PC-3 (cell line): ENCODE data around the gene UNC13D. TPM values are rescaled to one million over a fixed set of nuclear protein-coding genes. Genes with fewer than 3 reads are reported as not detected.

Experiments used
- ATAC-seq: fragments of 200-7000 bp; cut with Tn5 transposase; 2 replicates; pipeline ENCODE4 v1.9.1; 2020; ENCODE audit warnings: mild to moderate bottlenecking, moderate library complexity
- BruUV-seq: library from RNA; stranded (reverse); fragments of 400-500 nt; replicated peaks from 2 replicates; lab custom pipeline; 2021; lab: Mats Ljungman, UMichigan
- CTCF ChIA-PET: fragments of 300-600 bp; sonication (Branson Sonifier 250); formaldehyde crosslinking; loops from one replicate; lab custom pipeline; 2022; ENCODE audit warnings: antibody characterized with exemption; lab: Charles Lee
- POLR2A ChIA-PET: fragments of 300-600 bp; sonication (Branson Sonifier 250); formaldehyde crosslinking; loops from one replicate; lab custom pipeline; 2022; ENCODE audit warnings: antibody characterized with exemption; ENCODE audit not compliant: unreplicated experiment; lab: Charles Lee
- DNase-seq: peaks from one replicate; pipeline ENCODE4 v3.0.0-alpha.2; 2015
- H2AFZ ChIP-seq: fragments of 300-600 bp; sonication (generic); 2 replicates; pipeline ENCODE4 v1.6.0; 2016; ENCODE audit warnings: antibody characterized with exemption, low read length
- H3F3A ChIP-seq: fragments of 300-600 bp; sonication (generic); one replicate; pipeline ENCODE4 v1.6.0; 2017; ENCODE audit warnings: antibody characterized with exemption, low read length, control low read depth, mild to moderate bottlenecking; ENCODE audit not compliant: unreplicated experiment
- H3K27ac ChIP-seq: fragments of 300-600 bp; sonication (generic); 2 replicates; pipeline ENCODE4 v1.5.1; 2016; ENCODE audit warnings: mild to moderate bottlenecking, low read length
- H3K27me3 ChIP-seq: fragments of 300-600 bp; sonication (generic); 2 replicates; pipeline ENCODE4 v1.6.1; 2016; ENCODE audit warnings: low read length, mixed read lengths
- H3K36me3 ChIP-seq: fragments of 300-600 bp; sonication (generic); 2 replicates; pipeline ENCODE4 v1.6.1; 2016; ENCODE audit warnings: low read depth, mixed run types, low read length, mixed read lengths
- H3K4me1 ChIP-seq: fragments of 300-600 bp; sonication (generic); 2 replicates; pipeline ENCODE4 v1.5.1; 2016; ENCODE audit warnings: low read length; ENCODE audit not compliant: insufficient read depth
- H3K4me2 ChIP-seq: fragments of 300-600 bp; sonication (generic); 2 replicates; pipeline ENCODE4 v1.6.0; 2016; ENCODE audit warnings: low read length
- H3K4me3 ChIP-seq: fragments of 300-600 bp; sonication (generic); 2 replicates; pipeline ENCODE4 v1.5.1; 2016; ENCODE audit warnings: mild to moderate bottlenecking, low read length, mixed read lengths
- H3K79me2 ChIP-seq: fragments of 300-600 bp; sonication (generic); 2 replicates; pipeline ENCODE4 v1.6.1; 2017; ENCODE audit warnings: low read length, mixed read lengths
- H3K9ac ChIP-seq: fragments of 300-600 bp; sonication (generic); 2 replicates; pipeline ENCODE4 v1.6.0; 2016; ENCODE audit warnings: mild to moderate bottlenecking, low read length
- H3K9me2 ChIP-seq: fragments of 300-600 bp; sonication (generic); replicated peaks from 2 replicates; pipeline ENCODE4 v1.6.1; 2016; ENCODE audit warnings: mixed run types, low read length, mixed read lengths
- H3K9me3 ChIP-seq: fragments of 300-600 bp; sonication (generic); 2 replicates; pipeline ENCODE4 v1.6.1; 2016; ENCODE audit warnings: low read length, mixed read lengths
- H4K20me1 ChIP-seq: fragments of 300-600 bp; sonication (generic); 2 replicates; pipeline ENCODE4 v1.6.1; 2016; ENCODE audit warnings: low read length, mixed read lengths
- EZH2 ChIP-seq: fragments of 300-600 bp; sonication (generic); IDR thresholded peaks from one replicate; pipeline ENCODE4 v1.6.1; 2017; ENCODE audit warnings: antibody characterized with exemption, mild to moderate bottlenecking, low read length; ENCODE audit not compliant: unreplicated experiment
- EZH2phosphoT487 ChIP-seq: fragments of 300-600 bp; sonication (generic); IDR thresholded peaks from 2 replicates; pipeline ENCODE4 v1.6.1; 2018; ENCODE audit warnings: mild to moderate bottlenecking, antibody characterized with exemption, low read length, borderline replicate concordance
- intact Hi-C: fragments of 100-400 bp; cut with micrococcal nuclease; formaldehyde crosslinking; loops from 2 replicates; pipeline ENCODE4 v1.9.0; 2023
- total RNA-seq: library from RNA; depleted of rRNA; stranded (reverse); fragments of >200 nt; gene quantifications from 2 replicates; pipeline ENCODE4 v1.2.3, GENCODE V29; 2014
- TF ChIP-seq, protein P1 (sequence below): fragments of 300-600 bp; sonication (generic); conservative IDR thresholded peaks from 2 replicates; pipeline ENCODE4 v1.5.1; 2017; ENCODE audit warnings: antibody characterized with exemption, low read depth, mild to moderate bottlenecking, low read length

Gene UNC13D
- total RNA-seq, 1 experiment from 2014 or later, result 43.9 TPM

DNA sequence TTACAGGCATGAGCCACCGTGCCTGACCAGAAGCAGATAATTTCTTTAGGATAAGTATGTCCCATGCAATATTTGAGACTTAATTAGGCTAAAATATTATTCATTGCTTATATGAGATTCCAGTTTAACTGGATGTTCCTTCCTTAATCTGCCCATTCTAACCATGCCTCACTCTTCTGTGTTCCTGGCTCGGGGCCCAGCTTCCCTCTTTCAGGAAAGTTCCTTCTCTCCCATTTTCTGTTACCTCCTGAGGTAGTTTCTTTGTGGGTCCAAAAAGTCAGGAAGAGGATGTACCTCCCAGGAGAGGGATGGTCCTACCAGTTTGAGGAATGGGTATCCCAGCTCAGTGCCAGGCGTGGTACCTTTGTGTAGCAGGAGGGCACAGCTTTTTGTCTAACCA, 36.3 kb downstream of the UNC13D start:
- Histone ChIP-seq H3K4me1 (no peaks in the 10 kb centered on the region), H3K9ac (no peak overlapping the region), H3K27me3 (no peaks in the 10 kb centered on the region), H3K36me3 (no peaks in the 10 kb centered on the region), H2AFZ (no peak overlapping the region), H3K4me3 (no peak overlapping the region), H3K4me2 (no peak overlapping the region), H3K27ac (no peak overlapping the region), H3K79me2 (no peaks in the 10 kb centered on the region), H4K20me1 (no peaks in the 10 kb centered on the region), H3K9me3 (no peaks in the 10 kb centered on the region), H3F3A (no peaks in the 10 kb centered on the region), H3K9me2 (no peaks in the 10 kb centered on the region)
- POLR2A ChIA-PET, result no interaction called here
- intact Hi-C loops, result no loop called here
- TF ChIP-seq, protein P1, sequence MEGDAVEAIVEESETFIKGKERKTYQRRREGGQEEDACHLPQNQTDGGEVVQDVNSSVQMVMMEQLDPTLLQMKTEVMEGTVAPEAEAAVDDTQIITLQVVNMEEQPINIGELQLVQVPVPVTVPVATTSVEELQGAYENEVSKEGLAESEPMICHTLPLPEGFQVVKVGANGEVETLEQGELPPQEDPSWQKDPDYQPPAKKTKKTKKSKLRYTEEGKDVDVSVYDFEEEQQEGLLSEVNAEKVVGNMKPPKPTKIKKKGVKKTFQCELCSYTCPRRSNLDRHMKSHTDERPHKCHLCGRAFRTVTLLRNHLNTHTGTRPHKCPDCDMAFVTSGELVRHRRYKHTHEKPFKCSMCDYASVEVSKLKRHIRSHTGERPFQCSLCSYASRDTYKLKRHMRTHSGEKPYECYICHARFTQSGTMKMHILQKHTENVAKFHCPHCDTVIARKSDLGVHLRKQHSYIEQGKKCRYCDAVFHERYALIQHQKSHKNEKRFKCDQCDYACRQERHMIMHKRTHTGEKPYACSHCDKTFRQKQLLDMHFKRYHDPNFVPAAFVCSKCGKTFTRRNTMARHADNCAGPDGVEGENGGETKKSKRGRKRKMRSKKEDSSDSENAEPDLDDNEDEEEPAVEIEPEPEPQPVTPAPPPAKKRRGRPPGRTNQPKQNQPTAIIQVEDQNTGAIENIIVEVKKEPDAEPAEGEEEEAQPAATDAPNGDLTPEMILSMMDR, result no peak
- TF ChIP-seq EZH2 (no peak), EZH2phosphoT487 (no peak)
- no peak for ATAC-seq
- no TSS peak for BruUV-seq
- no peak for DNase-seq
- CTCF ChIA-PET, result no interaction called here

DNA sequence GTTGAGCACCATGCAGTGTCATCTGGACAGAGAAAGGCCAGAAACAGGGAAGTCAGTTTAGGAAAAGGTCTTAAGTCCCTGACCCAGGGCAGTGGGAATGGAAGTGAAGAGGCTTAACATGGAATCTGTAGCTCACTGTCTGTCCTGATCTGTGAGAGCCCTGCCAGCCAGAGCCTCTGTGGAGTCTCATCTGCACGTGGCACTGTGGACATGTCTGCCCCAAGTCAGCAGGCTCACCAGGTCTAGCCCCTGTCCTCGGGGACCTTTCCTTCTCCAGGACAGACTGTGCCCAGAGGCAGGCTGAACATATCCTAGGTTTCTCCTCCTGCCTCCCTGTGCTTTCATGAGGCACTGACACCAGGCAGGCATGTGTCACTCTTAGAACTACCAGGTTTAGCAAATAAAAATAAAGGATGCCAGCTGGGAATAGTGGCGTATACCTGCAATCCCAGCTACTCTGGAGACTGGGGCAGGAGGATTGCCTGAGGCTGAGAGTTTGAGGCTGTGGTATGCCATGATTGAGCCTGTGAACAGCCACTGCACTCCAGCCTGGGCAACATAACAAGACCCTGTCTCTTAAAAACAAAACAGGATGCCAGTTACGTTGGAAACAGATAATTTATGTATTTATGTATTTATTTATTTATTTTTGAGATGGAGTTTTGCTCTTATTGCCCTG, 37.2 kb downstream of the UNC13D start:
- Histone ChIP-seq H2AFZ (no peak overlapping the region), H4K20me1 (no peaks in the 10 kb centered on the region), H3K4me3 (no peak overlapping the region), H3K9ac (no peak overlapping the region), H3K4me1 (no peaks in the 10 kb centered on the region), H3K27ac (no peak overlapping the region), H3F3A (no peaks in the 10 kb centered on the region), H3K79me2 (no peaks in the 10 kb centered on the region), H3K36me3 (no peaks in the 10 kb centered on the region), H3K4me2 (no peak overlapping the region), H3K9me2 (no peaks in the 10 kb centered on the region), H3K27me3 (no peaks in the 10 kb centered on the region), H3K9me3 (no peaks in the 10 kb centered on the region)
- POLR2A ChIA-PET, result no interaction called here
- TF ChIP-seq, protein P1, result no peak
- no peak for TF ChIP-seq EZH2phosphoT487
- TF ChIP-seq EZH2, result no peak
- no peak for ATAC-seq
- CTCF ChIA-PET, result no interaction called here
- no peak for DNase-seq
- intact Hi-C loops, result no loop called here
- BruUV-seq, result no TSS peak

DNA sequence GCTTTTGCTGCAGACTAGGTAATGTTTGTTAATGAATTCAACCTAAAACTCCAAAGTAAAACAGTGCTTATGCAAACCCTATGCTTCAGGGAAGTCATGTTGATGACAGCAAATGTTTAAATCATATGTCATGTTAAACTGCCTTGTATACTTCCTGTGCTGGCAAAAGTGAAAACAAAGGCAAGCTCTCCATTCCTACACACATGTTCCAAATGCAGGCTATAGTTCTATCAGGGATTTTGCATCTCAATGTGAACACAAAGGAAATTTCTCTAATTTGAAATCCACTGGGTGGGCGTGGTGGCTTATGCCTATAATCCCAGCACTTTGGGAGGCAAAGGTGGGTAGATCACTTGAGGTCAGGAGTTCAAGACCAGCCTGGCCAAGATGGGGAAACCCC, 40.3 kb downstream of the UNC13D start:
- Histone ChIP-seq H3K9ac (no peak overlapping the region), H3K79me2 (no peaks in the 10 kb centered on the region), H3F3A (no peaks in the 10 kb centered on the region), H3K36me3 (no peaks in the 10 kb centered on the region; the same call in 1 of the 2 replicates), H3K4me3 (no peak overlapping the region), H3K27me3 (no peaks in the 10 kb centered on the region), H3K9me3 (no peaks in the 10 kb centered on the region), H3K4me2 (no peak overlapping the region), H3K9me2 (no peaks in the 10 kb centered on the region), H4K20me1 (no peaks in the 10 kb centered on the region), H3K4me1 (no peaks in the 10 kb centered on the region), H2AFZ (no peak overlapping the region), H3K27ac (no peak overlapping the region)
- TF ChIP-seq EZH2, result no peak
- intact Hi-C loops, result no loop called here
- ChIA-PET POLR2A (interaction anchor here (0.6 kb wide), 1 partner anchor 24 kb away, joined by 3 read pairs; no protein-coding TSS in a partner anchor), CTCF (interaction anchor here (0.6 kb wide), 1 partner anchor 36 kb away, joined by 6 read pairs; no protein-coding TSS in a partner anchor)
- ATAC-seq (no peak), DNase-seq (no peak)
- no TSS peak for BruUV-seq
